Caco-2 (cell line): ENCODE data around the gene TMEM209. TPM values are rescaled to one million over a fixed set of nuclear protein-coding genes. Genes with fewer than 3 reads are reported as not detected.

Experiments
- BruUV-seq: library from RNA; stranded (reverse); fragments of 400-500 nt; replicated peaks from 2 replicates; lab custom pipeline; 2021; lab: Mats Ljungman, UMichigan
- CTCF ChIA-PET: fragments of 300-600 bp; sonication (Branson Sonifier 250); formaldehyde crosslinking; loops from one replicate; lab custom pipeline; 2022; ENCODE audit warnings: antibody characterized with exemption; lab: Charles Lee
- POLR2A ChIA-PET: fragments of 300-600 bp; sonication (Branson Sonifier 250); formaldehyde crosslinking; loops from one replicate; lab custom pipeline; 2022; ENCODE audit warnings: antibody characterized with exemption; lab: Charles Lee
- DNase-seq, 2 experiments: peaks; one replicate each; pipeline versions ENCODE4 v3.0.0 to v3.0.0-alpha.2; 2020 to 2022
- H3K27me3 ChIP-seq: replicated peaks from 2 replicates; pipeline ENCODE4 v1.6.0; 2011; ENCODE audit warnings: low read length; ENCODE audit not compliant: control insufficient read depth, insufficient read depth
- H3K36me3 ChIP-seq: 2 replicates; pipeline ENCODE4 v1.5.1; 2011; ENCODE audit warnings: low read length; ENCODE audit not compliant: control insufficient read depth, insufficient read depth
- H3K4me1 ChIP-seq: fragments of 250-450 bp; sonication (Bioruptor Pico); 2 replicates; pipeline ENCODE4 v1.5.1; 2020; ENCODE audit warnings: mild to moderate bottlenecking
- H3K4me3 ChIP-seq: 2 replicates; pipeline ENCODE4 v1.5.1; 2011; ENCODE audit warnings: low read depth, mild to moderate bottlenecking, control low read depth, low read length
- H3K9me3 ChIP-seq: fragments of 250-450 bp; sonication (Bioruptor Pico); 2 replicates; pipeline ENCODE4 v1.5.1; 2020; ENCODE audit warnings: mild to moderate bottlenecking, moderate library complexity
- H3K27ac Mint-ChIP-seq: one replicate; pipeline ENCODE4 v1.8.0; 2022; ENCODE audit warnings: mixed read lengths; ENCODE audit not compliant: unreplicated experiment
- H3K27me3 Mint-ChIP-seq: one replicate; pipeline ENCODE4 v1.8.0; 2022; ENCODE audit warnings: mixed read lengths; ENCODE audit not compliant: insufficient read depth, unreplicated experiment
- H3K36me3 Mint-ChIP-seq: one replicate; pipeline ENCODE4 v1.8.0; 2022; ENCODE audit warnings: mild to moderate bottlenecking, mixed read lengths; ENCODE audit not compliant: insufficient read depth, unreplicated experiment
- H3K4me1 Mint-ChIP-seq: one replicate; pipeline ENCODE4 v1.8.0; 2022; ENCODE audit warnings: low read depth, mixed read lengths; ENCODE audit not compliant: unreplicated experiment
- H3K4me3 Mint-ChIP-seq: one replicate; pipeline ENCODE4 v1.8.0; 2022; ENCODE audit warnings: mild to moderate bottlenecking, moderate library complexity, mixed read lengths; ENCODE audit not compliant: unreplicated experiment
- H3K9me3 Mint-ChIP-seq: one replicate; pipeline ENCODE4 v1.8.0; 2022; ENCODE audit warnings: mixed read lengths; ENCODE audit not compliant: unreplicated experiment
- CTCF ChIP-seq, 2 experiments: fragments of 200-600 bp in 1 of 2; IDR thresholded peaks; 1 replicate in 1 of 2; 2 replicates in 1 of 2; pipeline versions ENCODE4 v1.5.1 to v1.8.0; 2011 to 2022; ENCODE audit warnings: antibody characterized with exemption in 1 of 2, control low read depth in 1 of 2, inconsistent platforms in 1 of 2, low read depth in 1 of 2, low read length in 1 of 2, mild to moderate bottlenecking in 1 of 2, moderate library complexity in 1 of 2; ENCODE audit not compliant: insufficient read depth in 1 of 2, severe bottlenecking in 1 of 2, unreplicated experiment in 1 of 2
- intact Hi-C: fragments of 100-400 bp; cut with micrococcal nuclease; formaldehyde crosslinking; loops from one replicate; pipeline ENCODE4 v1.10.0; 2022; ENCODE audit not compliant: unreplicated experiment
- total RNA-seq: library from RNA; stranded (reverse); gene quantifications from 2 replicates; pipeline ENCODE4 v1.2.3, GENCODE V29; 2022

TMEM209 gene
- total RNA-seq, 1 experiment from 2014 or later = 34.5 TPM

GRCh38 chr7:130201796-130202195 lies 3.4 kb downstream of the TMEM209 start:
- BruUV-seq = no TSS peak

GRCh38 chr7:130197094-130197493 lies 8.1 kb downstream of the TMEM209 start:
- Histone ChIP-seq H3K36me3 (no peaks in the 10 kb centered on the region), H3K9me3 (no peaks in the 10 kb centered on the region), H3K4me1 (no peaks in the 10 kb centered on the region), H3K27me3 (no peaks in the 10 kb centered on the region), H3K4me3 (no peak overlapping the region)
- POLR2A ChIA-PET = no interaction called here
- intact Hi-C loops = no loop called here
- Mint-ChIP-seq H3K27me3 (no peaks in the 10 kb centered on the region), H3K4me3 (no peak overlapping the region), H3K9me3 (no peaks in the 10 kb centered on the region), H3K27ac (no peak overlapping the region), H3K4me1 (no peaks in the 10 kb centered on the region), H3K36me3 (peaks cover 33% of the 10 kb centered on the region)
- no peak for DNase-seq
- no peak for TF ChIP-seq CTCF (IDR thresholded peaks at IDR 0.05; ENCODE audit: insufficient read depth in 1 of 2, low read depth in 1 of 2, low read length in 1 of 2, severe bottlenecking in 1 of 2, unreplicated experiment in 1 of 2)
- CTCF ChIA-PET = no interaction called here
- no TSS peak for BruUV-seq

More at GRCh38 chr7:130201796-130202195, 3.4 kb downstream of the TMEM209 start:
- Mint-ChIP-seq H3K36me3 (peaks cover 46% of the 10 kb centered on the region), H3K27me3 (no peaks in the 10 kb centered on the region), H3K4me1 (no peaks in the 10 kb centered on the region), H3K4me3 (no peak overlapping the region), H3K9me3 (no peaks in the 10 kb centered on the region), H3K27ac (no peak overlapping the region)
- H3K9me3 ChIP-seq = no peaks in the 10 kb centered on the region
- CTCF ChIA-PET = no interaction called here
- H3K27me3 ChIP-seq = no peaks in the 10 kb centered on the region
- no peak overlapping the region for H3K4me3 ChIP-seq
- intact Hi-C loops = no loop called here
- TF ChIP-seq CTCF (IDR thresholded peaks at IDR 0.05; ENCODE audit: insufficient read depth in 1 of 2, low read depth in 1 of 2, low read length in 1 of 2, severe bottlenecking in 1 of 2, unreplicated experiment in 1 of 2) = no peak
- H3K4me1 ChIP-seq = peaks cover 7% of the 10 kb centered on the region
- H3K36me3 ChIP-seq = no peaks in the 10 kb centered on the region
- no peak for DNase-seq
- POLR2A ChIA-PET = no interaction called here

- Mint-ChIP-seq H3K36me3 (peaks cover 27% of the 10 kb centered on the region), H3K4me3 (no peak overlapping the region), H3K27ac (no peak overlapping the region), H3K9me3 (no peaks in the 10 kb centered on the region), H3K27me3 (no peaks in the 10 kb centered on the region), H3K4me1 (no peaks in the 10 kb centered on the region)
- Histone ChIP-seq H3K27me3 (no peaks in the 10 kb centered on the region), H3K36me3 (no peaks in the 10 kb centered on the region), H3K9me3 (no peaks in the 10 kb centered on the region), H3K4me1 (no peaks in the 10 kb centered on the region), H3K4me3 (no peak overlapping the region)
- no TSS peak for BruUV-seq
- POLR2A ChIA-PET = no interaction called here
- TF ChIP-seq CTCF (IDR thresholded peaks at IDR 0.05; ENCODE audit: insufficient read depth in 1 of 2, low read depth in 1 of 2, low read length in 1 of 2, severe bottlenecking in 1 of 2, unreplicated experiment in 1 of 2) = no peak
- no peak for DNase-seq
- CTCF ChIA-PET = no interaction called here
- intact Hi-C loops = no loop called here
These were observed 8.7 kb downstream of the TMEM209 start for GRCh38 chr7:130196476-130196875.
